HL-60/S4 treated with retinoic acid at 250 ng/mL for 4 days and 3 days (cell line): Measurements from ENCODE around the gene SVEP1.

Experiments
- in situ Hi-C: fragments of 300-500 bp; cut with MboI; formaldehyde crosslinking; loops from 2 replicates; pipeline ENCODE4 v1.7.0; 2022; ENCODE audit warnings: low sequenced_read_pairs

SVEP1 gene

GRCh38 chr9:110580850-110581249, 1.3 kb upstream of the SVEP1 start:
- in situ Hi-C loops: no loop called here

DNA sequence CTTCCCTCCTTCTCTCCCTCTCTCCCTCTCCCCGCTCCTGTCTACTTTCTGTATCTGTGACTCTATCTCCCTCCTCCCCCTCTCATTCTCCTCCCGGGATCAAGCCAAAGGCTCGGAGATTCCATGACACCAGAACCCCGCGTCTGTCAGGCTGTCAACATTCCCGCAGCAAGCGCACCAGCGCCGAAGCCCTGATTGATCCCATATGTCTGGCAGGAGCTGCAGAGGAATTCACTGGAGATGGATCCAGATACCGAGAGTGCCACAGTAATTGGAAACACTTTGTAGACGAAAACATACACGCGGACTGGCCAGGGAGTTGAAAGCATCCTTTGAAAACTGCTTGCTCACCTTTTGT, 300 bp upstream of the SVEP1 start:
- in situ Hi-C loops: no loop called here

- in situ Hi-C loops: no loop called here
Measured at GRCh38 chr9:110578575-110579033, 937 bp downstream of the SVEP1 start.

GRCh38 chr9:110575945-110576344, 3.6 kb downstream of the SVEP1 start:
- in situ Hi-C loops: no loop called here

GRCh38 chr9:110575169-110575568, 4.4 kb downstream of the SVEP1 start:
- in situ Hi-C loops: no loop called here

- in situ Hi-C loops: no loop called here
Measured at GRCh38 chr9:110573305-110573704, 6.2 kb downstream of the SVEP1 start.

DNA sequence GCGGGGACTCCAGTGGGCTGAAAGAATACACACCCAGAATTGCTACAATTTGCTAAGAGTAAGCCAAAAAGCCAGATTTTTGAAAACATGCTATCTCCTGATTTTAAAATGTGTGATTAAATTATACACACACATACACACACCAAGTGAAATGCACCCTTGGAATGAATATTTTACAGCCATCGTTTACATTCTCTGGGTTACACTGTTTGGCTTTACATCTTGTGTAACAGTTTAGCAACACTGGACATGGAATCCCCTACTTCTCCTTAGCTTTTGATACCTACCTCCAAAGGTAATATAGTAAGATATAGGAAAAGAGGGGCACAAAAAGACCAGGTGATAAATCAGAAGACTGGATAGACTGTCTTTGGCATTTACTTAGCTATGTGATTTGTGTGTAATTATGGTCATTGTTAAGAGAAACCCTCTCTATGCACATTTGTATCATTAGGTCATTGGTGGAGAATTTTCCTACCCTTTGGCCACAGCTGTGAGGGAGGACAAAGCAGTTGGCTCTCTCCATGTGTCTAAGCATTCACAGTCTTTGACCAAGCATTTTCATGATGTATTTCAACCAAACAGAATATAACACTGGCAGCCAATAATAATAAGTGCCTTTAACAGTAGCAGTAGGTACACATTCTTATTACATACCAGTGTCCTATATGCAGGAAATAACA, 7.6 kb downstream of the SVEP1 start:
- in situ Hi-C loops: no loop called here

- in situ Hi-C loops: no loop called here
Measured at GRCh38 chr9:110566156-110566555, 13.4 kb downstream of the SVEP1 start.

DNA sequence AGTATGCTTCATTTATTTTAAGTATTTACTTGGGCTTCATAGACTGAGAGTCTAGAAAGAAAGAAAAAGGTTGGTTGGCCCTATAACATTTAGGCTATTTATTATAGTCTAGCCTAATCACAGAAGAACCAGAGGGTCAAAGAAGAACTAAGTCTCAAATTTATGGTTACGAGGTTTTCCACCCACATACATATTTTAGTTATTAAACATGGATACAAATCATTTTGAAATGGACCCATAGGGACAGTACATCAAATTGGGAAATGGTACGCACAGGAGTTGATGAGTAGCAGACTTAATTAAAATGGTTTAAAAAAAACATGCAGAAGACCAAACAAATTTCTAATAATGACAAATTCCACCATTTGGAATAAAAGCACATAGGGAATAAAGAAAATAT, 17.7 kb downstream of the SVEP1 start:
- in situ Hi-C loops: no loop called here

DNA sequence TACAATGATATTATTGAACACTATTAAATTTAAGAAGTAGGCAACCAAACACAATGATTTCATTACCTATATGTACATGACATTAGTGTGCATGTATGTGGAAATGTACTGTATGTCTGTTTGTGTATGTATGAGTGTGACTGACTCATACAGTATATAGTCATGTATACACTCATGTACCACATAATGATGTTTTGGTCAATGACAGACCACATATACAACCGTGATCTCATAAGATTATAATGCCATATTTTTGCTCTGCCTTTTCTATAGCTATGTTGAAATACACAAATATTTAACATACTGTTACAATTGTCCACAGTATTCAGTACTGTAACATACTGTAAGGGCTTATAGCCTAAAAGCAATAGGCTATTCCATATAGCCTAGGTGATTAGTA, 19.7 kb downstream of the SVEP1 start:
- in situ Hi-C loops: no loop called here

- in situ Hi-C loops: no loop called here
Measured at GRCh38 chr9:110555551-110556331, 23.8 kb downstream of the SVEP1 start.

DNA sequence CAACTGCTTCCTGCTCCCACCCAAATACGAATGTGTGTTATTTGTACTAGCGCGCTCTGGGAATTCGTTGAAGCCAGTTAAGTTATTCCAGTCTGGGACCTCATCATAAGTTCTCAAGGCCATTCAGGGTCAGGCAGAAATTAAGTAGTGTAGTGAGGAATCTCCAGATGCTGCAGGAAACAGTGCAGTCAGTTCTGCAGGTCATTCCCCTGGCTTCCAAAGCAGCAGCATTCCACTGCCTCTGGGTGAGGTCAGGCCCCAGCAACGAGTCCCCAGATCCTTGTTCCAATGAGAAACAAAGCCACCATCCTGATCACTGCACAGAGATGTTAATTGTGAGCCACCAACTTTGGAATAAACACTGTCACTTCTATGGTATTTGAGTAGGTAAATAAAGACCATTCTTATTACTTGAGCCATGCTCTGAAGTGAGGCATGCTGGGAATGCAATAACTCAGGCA, 33.1 kb downstream of the SVEP1 start:
- in situ Hi-C loops: loop anchor here (25.0 kb wide), 1 partner anchor 109 kb away; no protein-coding TSS in a partner anchor

- in situ Hi-C loops: loop anchor here (25.0 kb wide), 1 partner anchor 108 kb away; no protein-coding TSS in a partner anchor
Measured at GRCh38 chr9:110545705-110546104, 33.8 kb downstream of the SVEP1 start.

DNA sequence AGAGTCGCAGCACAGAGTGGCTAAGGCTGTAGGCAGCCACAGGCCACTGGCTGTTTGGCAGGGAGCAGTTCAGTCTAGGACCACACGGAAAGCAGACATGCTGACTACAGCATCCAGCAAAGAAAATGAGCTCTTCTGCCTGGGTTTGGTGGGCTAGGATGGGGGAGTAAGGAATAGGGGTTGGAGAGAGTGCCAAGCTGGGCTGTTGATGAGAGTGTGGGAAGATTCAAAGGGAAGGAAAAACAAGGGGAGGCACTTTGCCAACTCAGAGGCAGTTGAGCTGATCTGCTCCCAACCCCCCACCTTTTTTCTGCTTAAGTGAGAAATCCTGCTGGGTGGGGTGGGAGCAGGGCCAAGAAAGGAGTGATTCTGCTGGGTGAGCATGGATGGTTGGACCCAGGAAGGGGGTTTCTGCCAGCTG, 35.9 kb downstream of the SVEP1 start:
- in situ Hi-C loops: loop anchor here (25.0 kb wide), 1 partner anchor 106 kb away; no protein-coding TSS in a partner anchor

GRCh38 chr9:110541950-110542349, 37.6 kb downstream of the SVEP1 start:
- in situ Hi-C loops: loop anchor here (25.0 kb wide), 1 partner anchor 105 kb away; no protein-coding TSS in a partner anchor

DNA sequence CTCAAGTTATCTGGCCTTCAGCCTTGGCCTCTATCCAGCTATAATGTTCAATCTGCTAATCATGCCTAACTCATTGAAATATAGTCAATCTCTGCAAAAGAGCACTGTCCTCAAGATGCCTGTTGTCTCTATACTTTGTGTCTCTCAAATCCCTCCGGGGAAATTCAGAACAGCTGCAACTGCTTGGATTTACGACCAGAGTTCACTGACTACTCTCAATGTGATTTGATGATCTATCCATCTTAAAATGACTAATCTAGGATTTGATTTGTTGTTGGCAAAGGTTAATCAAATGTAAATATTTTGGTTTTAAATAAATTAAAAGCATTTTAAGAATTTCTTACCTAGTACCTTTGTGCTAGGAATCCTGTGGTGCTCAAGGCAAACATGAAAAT, 40.9 kb downstream of the SVEP1 start:
- in situ Hi-C loops: loop anchor here (25.0 kb wide), 1 partner anchor 101 kb away; no protein-coding TSS in a partner anchor

- in situ Hi-C loops: loop anchor here (25.0 kb wide), 1 partner anchor 101 kb away; no protein-coding TSS in a partner anchor
Measured at GRCh38 chr9:110537841-110538646, 41.5 kb downstream of the SVEP1 start.

DNA sequence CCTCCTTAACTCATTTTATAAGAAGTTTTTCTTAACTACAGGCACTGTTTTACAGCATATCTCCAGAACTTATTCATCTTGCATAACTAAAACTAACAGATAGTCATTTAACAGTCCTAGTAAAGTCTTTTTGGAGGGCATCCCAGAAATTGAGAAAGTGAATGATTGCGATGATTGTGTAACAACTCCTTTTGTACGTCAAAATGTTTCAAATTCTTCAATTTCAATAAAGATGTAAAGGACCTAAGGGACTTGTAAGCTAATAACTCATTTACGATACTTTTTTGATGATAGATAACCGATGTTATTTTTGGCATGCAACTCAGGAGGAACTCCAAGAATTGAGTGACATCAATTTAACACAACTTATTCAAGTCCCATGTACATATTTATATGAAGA, 42.7 kb downstream of the SVEP1 start:
- in situ Hi-C loops: loop anchor here (25.0 kb wide), 1 partner anchor 100 kb away; no protein-coding TSS in a partner anchor

- in situ Hi-C loops: loop anchor here (25.0 kb wide), 1 partner anchor 97 kb away; no protein-coding TSS in a partner anchor
Measured at GRCh38 chr9:110534162-110534561, 45.4 kb downstream of the SVEP1 start.

DNA sequence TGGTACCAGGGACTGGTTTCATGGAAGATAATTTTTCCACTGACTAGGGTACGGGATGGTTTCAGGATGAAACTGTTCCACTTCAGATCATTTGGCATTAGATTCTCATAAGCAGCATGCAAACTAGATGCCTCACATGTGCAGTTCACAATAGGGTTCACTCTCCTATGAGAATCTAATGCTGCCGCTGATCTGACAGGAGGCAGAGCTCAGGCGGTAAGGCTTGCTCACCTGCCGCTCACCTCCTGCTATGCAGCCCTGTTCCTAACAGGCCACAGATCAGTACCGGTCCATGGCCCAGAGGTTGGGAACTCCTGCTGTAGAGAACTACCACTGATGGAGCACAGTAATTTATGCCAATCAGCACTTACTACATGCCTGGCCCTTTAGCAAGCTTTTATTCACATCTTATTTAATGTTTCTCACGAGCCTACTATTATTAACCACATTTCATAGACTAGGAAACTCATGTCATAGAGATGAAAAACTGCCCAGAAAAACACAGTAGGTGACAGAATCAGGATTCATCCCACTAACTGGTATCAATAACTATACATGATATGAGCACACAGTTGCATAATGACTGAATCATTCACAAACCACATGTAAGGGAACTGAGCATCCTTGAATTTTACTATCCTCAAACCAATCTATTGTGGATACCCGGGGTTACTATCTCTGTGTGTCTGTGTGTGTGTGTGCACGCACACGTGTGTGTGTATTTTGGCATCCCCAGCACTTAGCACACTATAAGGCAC, 46.5 kb downstream of the SVEP1 start:
- in situ Hi-C loops: loop anchor here (25.0 kb wide), 1 partner anchor 96 kb away; no protein-coding TSS in a partner anchor
